ENCODE measurements around the gene MRPL14.
"Not testable (repeated sequence)": the region's sequence is repeated elsewhere in the genome, so short reads cannot be mapped to it uniquely, and the experiment has no call there.

MRPL14 gene

GRCh38 chr6:44149369-44150012, 22.2 kb upstream of the MRPL14 start:
- no peak for DNase-seq (ENCODE audit: low read depth)

- DNase-seq (ENCODE audit: low read depth): no peak
Measured at GRCh38 chr6:44148306-44148705, 21.1 kb upstream of the MRPL14 start.

GRCh38 chr6:44147256-44147655, 20.0 kb upstream of the MRPL14 start:
- no peak for DNase-seq (ENCODE audit: low read depth)

- DNase-seq (ENCODE audit: low read depth): no peak
Measured at GRCh38 chr6:44146685-44147084, 19.4 kb upstream of the MRPL14 start.

GRCh38 chr6:44145839-44146238, 18.6 kb upstream of the MRPL14 start:
- no peak for DNase-seq (ENCODE audit: low read depth)

- not testable (repeated sequence) for DNase-seq (ENCODE audit: low read depth)
Measured at GRCh38 chr6:44144536-44144935, 17.3 kb upstream of the MRPL14 start.

GRCh38 chr6:44143731-44144130, 16.5 kb upstream of the MRPL14 start:
- no peak for DNase-seq (ENCODE audit: low read depth)

- no peak for DNase-seq (ENCODE audit: low read depth)
Measured at GRCh38 chr6:44142835-44143234, 15.6 kb upstream of the MRPL14 start.

GRCh38 chr6:44139351-44139743, 12.1 kb upstream of the MRPL14 start:
- DNase-seq (ENCODE audit: low read depth): no peak

GRCh38 chr6:44138717-44139350, 11.6 kb upstream of the MRPL14 start:
- DNase-seq (ENCODE audit: low read depth): no peak

GRCh38 chr6:44135875-44136274, 8.6 kb upstream of the MRPL14 start:
- no peak for DNase-seq (ENCODE audit: low read depth)

- no peak for DNase-seq (ENCODE audit: low read depth)
Measured at GRCh38 chr6:44135173-44135758, 8.0 kb upstream of the MRPL14 start.

- DNase-seq (ENCODE audit: low read depth): no peak
Measured at GRCh38 chr6:44133981-44134711, 6.9 kb upstream of the MRPL14 start.

GRCh38 chr6:44133003-44133931, 6.0 kb upstream of the MRPL14 start:
- DNase-seq (ENCODE audit: low read depth): no peak

GRCh38 chr6:44132476-44132875, 5.2 kb upstream of the MRPL14 start:
- no peak for DNase-seq (ENCODE audit: low read depth)

- DNase-seq (ENCODE audit: low read depth): no peak
Measured at GRCh38 chr6:44131892-44132291, 4.6 kb upstream of the MRPL14 start.

- DNase-seq (ENCODE audit: low read depth): no peak
Measured at GRCh38 chr6:44129841-44130322, 2.6 kb upstream of the MRPL14 start.

GRCh38 chr6:44128020-44128917, 1.0 kb upstream of the MRPL14 start:
- no peak for DNase-seq (ENCODE audit: low read depth)

- peak; percentile 51 for DNase-seq (ENCODE audit: low read depth)
Measured at GRCh38 chr6:44126320-44127149, 717 bp downstream of the MRPL14 start.

- DNase-seq (ENCODE audit: low read depth): no peak
Measured at GRCh38 chr6:44123544-44123943, 3.7 kb downstream of the MRPL14 start.

Data from GM04504 (cell line).